Right ventricle myocardium superior (tissue), 1 donor: Measurements from ENCODE around the gene CIT. TPM values are rescaled to one million over a fixed set of nuclear protein-coding genes. Genes with fewer than 3 reads are reported as not detected.
A peak's percentile ranks its signal among the peaks of the same experiment; 100 is the strongest.

Source experiments
- ATAC-seq: fragments of 200-7000 bp; cut with Tn5 transposase; one replicate; pipeline ENCODE4 v1.9.1; 2020; ENCODE audit warnings: mild to moderate bottlenecking; ENCODE audit not compliant: poor library complexity
- DNase-seq: peaks from one replicate; pipeline ENCODE4 v3.0.0-alpha.2; 2020
- intact Hi-C: fragments of 100-400 bp; cut with DNase I; formaldehyde crosslinking; loops from one replicate; pipeline ENCODE4 v1.11.2; 2022
- total RNA-seq: library from RNA; stranded (reverse); fragmentation: NEBNext Ultra II Directional; extraction: Animal tissue kit (Norgen Biotek cat#: 25700); gene quantifications from one replicate; pipeline ENCODE4 v1.2.1, GENCODE V29; 2021
- donor health status: DM: no; HTN: yes; CAD: no; lungs with severe emphysema.

The CIT gene
- total RNA-seq, 1 donor from 2014 or later: 2.6 TPM

DNA sequence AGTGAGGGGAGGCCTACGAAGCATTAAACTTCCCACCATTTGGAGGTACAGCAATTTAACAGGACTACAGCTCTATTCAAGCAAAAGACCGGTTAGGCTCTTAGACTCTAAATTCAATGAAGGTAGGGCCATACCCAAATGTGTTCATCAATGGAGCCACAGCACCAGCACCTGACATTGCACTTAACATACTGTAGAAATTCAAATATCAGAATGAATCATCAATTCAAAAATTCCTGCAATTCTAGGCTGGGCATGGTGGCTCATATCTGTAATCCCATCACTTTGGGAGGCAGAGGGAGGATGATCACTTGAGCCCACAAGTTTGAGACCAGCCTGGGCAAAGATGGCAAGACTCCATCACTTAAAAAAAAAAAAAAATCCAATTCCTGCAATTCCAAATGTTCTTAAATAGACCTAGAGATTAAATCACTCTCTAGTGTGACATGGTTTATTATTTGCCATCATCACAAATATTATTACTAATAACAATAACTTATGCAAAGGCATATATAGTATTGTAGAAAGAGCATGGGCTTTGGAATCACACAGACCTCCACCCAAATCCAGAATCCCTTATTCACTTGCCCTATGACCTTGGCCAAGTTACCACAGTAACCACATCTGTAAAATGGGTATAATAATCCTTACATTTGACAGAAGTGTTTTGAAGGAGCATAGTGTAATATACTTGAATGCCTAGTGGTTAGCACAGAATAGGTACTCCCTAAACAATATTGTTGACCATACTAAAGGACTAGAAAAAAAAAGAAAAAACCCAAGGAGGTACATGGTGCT is 59.4 kb downstream of the CIT start:
- ATAC-seq: no peak
- no peak for DNase-seq
- intact Hi-C loops: no loop called here

DNA sequence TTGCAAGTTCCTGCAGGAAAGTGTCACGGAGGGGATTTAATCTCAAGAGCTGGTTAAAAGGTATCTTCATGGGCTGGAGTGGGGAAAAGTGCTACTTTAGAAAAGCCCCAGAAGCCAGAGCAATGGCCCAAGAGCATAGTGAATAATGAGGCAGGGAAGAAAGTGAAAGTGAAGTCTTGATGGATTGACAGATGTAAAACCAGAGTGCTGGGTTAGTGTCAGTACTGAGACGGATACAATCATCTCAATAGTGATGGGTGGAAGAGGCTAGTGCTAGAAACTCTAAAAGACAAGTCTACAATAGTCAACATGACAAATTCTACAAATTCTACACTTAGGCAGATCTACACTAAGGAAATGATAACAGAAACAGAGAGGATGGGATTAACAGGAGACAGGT is 68.1 kb downstream of the CIT start:
- intact Hi-C loops: no loop called here
- ATAC-seq (no peak), DNase-seq (no peak)

DNA sequence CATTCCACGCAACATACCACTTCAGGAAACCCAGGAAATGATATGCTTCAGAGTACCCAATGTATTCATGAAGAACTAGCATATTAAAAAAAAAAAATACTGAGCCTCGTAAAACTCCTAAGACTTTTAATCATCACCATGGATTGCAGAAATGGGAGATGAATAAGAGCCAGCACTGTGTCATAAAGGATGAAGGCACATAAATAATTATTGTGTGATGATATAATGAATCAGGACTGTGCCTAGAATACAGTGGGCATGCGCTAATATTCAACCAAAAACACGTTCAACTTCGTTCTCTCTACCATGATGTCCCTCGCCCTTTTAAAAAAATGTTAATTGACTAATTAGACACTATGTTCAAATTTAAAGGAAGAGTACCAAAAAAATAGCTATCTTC is 68.7 kb downstream of the CIT start:
- no peak for ATAC-seq
- intact Hi-C loops: no loop called here
- DNase-seq: no peak

DNA sequence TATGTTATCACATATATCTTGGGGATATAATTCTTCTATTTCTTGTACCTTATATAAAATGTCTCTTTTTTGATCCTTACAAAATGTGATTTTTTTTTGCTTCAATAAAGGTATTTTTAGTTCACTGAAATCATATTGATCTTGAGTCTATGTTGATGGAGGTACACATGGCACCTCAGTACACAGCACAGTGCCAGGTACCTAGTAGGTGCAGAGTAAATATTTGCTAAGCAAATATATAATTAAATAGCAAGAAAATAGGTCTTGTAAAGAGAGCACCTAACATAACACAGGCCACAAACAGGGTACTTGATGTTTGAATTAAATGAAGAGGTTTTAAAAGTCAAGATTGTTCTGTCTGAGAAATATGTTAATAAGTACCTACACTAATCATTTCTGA is 69.7 kb downstream of the CIT start:
- ATAC-seq: no peak
- intact Hi-C loops: no loop called here
- no peak for DNase-seq

DNA sequence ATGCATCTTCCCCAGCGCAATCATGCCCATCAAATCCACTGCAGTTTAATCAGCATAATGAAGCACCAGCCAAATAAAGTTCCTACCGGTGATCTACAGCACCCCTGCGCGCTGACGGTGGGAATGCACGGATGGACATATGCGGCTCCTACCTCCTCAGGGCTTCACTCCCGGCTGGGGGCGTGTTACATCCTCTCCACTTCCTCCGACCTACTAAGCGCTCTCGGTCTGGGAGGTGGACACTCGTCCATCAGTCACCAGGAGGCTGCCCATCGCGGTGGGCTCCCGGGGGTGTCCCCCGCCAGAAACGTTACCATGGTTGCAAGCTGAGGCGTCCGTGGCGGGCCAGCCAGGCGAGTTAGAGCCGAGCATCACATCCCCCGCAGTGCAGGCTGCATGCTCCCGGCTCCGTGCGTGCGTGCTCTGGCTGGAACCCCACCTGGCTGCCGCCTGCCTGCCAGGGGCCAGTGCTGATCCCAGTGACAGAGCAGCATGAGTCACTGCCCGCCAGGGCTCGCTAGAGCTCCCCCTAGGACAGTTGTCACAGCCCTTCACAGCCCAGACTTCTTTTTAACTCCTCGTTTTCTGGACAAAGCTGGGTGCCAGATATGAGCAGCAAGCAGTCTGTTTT is 73.0 kb downstream of the CIT start:
- intact Hi-C loops: no loop called here
- DNase-seq: peak; percentile 59
- peak; percentile 92 for ATAC-seq

DNA sequence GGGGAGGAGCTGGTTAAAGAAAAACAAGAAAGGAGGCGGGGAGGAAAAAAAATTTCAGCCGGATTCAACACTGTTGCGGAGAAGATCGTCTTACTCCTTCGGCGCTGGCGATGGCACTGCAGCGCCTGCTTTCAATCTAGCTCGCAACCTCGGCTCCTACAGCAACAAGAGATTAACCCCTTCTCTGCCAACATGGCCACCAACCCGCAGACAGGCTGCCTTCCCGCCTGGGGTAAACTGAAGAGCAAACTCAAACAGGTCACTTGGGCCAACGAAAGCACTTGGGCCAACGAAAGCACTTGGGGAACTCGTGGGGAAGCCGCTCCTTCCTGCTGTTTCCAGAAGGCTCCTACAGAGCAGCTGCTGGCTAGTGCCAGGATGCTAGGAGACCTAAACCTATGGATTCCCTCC is 73.7 kb downstream of the CIT start:
- ATAC-seq: peak; percentile 69
- DNase-seq: peak; percentile 54
- intact Hi-C loops: no loop called here

DNA sequence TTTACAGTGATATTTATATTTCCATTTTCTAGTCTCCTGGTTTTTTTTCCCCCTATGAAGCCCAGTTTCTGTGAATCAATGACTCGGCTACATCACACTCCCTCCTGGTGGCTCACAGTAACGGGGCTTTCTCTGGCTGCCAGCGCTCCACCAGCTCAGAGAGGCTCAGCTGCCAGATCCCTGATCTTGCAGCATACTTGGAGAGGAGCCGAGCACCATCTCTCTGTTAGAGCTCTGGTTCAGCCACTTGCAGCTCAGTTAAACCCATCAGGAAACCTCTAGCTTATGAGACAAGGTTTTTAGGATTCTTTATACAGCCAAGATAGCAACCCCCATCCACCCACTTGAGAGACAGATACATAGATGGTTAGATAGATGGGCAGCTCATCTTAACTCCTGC is 74.6 kb downstream of the CIT start:
- intact Hi-C loops: no loop called here
- ATAC-seq (peak; percentile 78), DNase-seq (peak; percentile 60)

DNA sequence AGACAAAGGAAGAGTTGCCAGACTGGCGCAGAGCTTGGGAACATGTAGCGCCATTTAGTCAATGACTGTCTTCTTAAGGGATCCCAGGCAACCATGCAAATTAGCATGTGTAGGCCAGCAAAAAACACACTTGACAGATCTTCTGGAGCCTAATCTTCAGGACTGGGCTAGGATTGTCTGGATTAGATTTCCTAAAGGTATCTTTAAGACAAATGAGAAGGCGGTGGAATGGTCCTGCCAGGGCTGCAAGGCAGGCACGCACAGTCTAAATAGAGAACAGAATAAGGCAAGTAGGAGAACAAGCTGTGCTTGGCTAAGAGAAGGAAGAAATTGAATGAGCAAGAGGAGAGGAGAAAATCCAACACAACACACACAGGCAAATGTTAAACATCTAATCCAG is 80.0 kb downstream of the CIT start:
- intact Hi-C loops: no loop called here
- DNase-seq (no peak), ATAC-seq (no peak)

DNA sequence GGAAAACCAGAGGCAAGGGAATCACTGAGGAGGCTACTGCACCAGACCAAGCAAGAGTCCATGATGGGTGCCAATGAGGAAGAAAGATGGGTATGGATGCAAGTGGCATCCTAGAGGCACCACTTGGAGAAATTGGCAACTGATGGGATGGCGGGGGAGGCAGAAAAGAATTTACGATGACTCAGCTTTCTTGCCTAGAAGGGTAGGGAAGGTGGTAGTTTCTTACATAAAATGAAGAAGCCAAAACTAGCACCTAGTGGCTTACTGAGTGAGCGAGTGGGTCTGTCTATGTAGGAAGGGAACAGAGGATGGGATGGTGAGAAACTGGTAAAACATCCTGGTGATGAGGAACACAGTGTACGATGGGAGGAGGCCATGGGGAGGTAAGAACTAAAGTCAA is 80.8 kb downstream of the CIT start:
- ATAC-seq: no peak
- intact Hi-C loops: no loop called here
- no peak for DNase-seq

DNA sequence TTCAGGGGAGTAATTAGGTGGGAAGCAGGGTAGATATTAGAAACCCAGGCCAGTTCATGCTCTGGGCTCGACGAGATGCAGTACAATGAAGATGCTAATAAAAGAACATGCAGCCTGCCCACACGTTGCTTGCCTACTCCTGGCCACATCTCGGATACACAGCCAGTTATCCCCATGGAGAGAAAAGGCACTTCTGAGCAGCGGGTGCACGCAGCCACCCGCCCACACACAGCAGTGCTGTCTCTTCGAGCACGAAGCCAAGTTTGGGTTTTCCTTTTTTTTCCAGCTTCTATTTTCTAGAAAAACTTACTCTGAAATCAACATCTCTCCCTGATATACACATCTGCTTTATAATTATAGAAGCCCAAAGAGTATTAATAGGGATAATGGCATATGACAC is 85.7 kb downstream of the CIT start:
- no peak for DNase-seq
- intact Hi-C loops: no loop called here
- ATAC-seq: no peak

DNA sequence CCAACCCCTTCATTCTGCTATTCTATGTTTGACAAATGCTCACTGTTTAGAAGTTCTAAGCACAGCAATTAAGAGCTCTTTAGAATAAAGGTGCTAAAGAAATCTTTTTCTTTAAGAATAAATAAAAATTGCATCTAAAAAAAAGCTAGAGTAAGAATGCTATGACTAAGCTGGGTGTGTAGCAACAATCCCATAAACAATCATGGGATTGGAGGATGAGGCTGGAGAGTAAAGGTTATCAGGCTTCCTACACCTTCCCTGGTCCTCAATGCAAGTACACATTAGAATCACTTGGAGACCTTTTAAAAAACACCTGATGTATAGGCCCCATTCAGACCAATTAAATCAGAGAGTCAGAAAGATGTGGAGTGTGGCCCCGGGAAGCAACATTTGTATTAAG is 88.3 kb downstream of the CIT start:
- intact Hi-C loops: loop anchor here (10.0 kb wide), 1 partner anchor 124 kb away; the partner anchor contains the start of gene PRKAB1
- no peak for ATAC-seq
- no peak for DNase-seq

DNA sequence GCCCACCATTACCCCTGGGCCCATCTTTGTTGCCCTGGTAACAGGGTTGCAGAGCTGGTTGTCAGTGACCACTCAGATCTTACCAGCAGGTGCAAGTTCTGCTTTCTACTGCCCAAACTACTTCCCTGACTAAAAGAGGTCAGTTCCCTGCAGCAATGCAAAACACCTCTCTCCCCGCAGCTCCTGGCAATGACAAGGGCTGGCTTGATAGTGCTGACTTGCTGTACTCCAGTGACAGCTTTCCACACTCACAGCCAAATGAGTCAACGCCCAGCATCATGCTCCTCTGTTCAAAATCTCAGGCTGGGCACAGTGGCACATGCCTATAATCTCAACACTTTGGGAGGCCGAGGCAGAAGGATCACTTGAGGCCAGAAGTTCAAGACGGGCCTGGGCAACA is 90.6 kb downstream of the CIT start:
- intact Hi-C loops: loop anchor here (10.0 kb wide), 1 partner anchor 122 kb away; the partner anchor contains the start of gene PRKAB1
- DNase-seq (no peak), ATAC-seq (peak; percentile 73)

DNA sequence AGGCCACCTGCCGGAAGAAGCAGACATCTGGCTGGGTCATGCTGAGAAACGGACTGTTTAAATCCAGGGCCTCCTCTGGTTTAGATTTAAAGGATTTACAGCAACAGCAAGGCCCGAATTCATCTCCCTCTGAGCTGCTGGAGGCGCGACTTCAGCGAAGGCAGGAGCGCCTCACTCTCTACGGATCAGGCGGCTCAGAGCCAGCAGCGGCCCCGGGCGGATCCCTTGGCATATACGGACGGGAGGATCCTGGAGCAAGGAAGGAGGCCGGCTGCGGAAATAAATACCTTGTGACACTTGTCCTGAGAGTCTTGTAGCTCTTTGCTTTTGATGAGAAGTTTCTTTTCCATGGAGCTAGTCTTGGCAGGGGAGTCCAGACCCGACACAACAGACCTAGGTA is 92.4 kb downstream of the CIT start:
- intact Hi-C loops: loop anchor here (10.0 kb wide), 1 partner anchor 120 kb away; the partner anchor contains the start of gene PRKAB1

DNA sequence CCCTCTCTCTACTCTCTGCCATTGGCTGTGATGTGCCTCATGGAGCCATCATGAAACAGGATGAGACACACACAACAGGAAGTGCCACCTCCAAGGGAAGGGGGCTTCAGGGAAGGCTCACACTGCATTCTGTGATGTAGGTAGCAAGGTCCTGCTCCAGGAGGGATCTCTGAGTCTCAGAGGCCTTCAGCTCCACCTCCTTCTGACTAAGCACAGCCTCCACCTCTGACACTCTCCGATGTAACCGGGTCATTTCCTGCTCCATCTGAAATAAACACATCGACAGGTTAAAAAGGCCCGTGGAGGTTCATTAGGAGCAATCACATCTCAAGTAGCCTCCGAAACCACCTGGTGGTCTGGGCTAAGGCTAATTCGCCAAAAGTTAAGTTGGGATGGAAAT is 93.3 kb downstream of the CIT start:
- DNase-seq: no peak
- ATAC-seq: no peak
- intact Hi-C loops: loop anchor here (10.0 kb wide), 1 partner anchor 119 kb away; the partner anchor contains the start of gene PRKAB1

More for the DNA sequence above, 92.4 kb downstream of the CIT start:
- ATAC-seq (no peak), DNase-seq (no peak)

DNA sequence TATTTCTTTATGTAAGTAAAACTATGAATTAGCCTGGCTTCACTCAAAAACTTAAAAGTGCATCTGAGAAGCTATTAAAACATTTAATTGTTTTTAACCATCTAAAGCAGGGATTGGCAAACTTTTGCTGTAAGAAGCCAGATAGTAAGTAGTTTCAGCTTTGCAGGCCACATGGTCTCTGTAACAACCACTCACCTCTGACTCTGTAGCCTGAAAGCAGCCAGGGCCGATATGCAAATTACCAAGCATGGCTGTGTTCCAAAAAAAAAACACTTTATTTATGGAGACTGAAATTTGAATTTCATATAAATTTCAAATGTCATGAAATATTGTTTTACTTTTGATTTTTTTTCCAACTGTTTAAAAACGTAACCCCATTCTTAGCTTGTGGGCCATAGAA is 95.3 kb downstream of the CIT start:
- DNase-seq (no peak), ATAC-seq (no peak)
- intact Hi-C loops: loop anchor here (10.0 kb wide), 1 partner anchor 117 kb away; the partner anchor contains the start of gene PRKAB1

DNA sequence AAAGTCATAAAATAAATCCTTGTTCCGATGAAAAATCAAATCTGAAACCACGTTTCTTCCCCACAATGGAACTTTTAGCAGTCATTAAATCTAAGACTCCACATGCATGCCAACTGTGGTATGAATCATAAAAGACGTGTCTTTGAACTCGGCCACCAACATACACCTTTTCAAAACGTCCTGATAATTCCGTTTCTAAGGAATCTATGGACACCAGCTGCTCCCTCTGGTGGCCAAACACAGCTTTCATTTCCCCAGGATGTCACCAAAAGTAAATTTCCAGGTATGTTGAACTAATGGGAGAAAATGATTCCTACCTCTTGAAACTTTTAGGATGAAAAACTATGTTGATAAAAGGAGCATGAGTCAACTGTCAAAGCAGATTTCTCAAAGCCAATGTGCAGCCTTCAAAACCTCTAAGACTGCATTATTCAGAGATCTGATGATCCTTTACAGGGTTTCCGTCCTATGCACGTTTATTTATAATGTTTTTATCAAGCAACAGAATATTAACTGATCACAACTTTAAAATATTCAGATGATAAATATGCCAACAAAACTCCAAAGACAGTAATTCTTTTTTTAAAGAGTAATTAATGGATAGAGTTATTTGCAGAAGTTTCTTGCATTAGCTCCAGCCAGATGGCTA is 96.2 kb downstream of the CIT start:
- no peak for ATAC-seq
- intact Hi-C loops: loop anchor here (10.0 kb wide), 1 partner anchor 116 kb away; the partner anchor contains the start of gene PRKAB1
- DNase-seq: no peak

DNA sequence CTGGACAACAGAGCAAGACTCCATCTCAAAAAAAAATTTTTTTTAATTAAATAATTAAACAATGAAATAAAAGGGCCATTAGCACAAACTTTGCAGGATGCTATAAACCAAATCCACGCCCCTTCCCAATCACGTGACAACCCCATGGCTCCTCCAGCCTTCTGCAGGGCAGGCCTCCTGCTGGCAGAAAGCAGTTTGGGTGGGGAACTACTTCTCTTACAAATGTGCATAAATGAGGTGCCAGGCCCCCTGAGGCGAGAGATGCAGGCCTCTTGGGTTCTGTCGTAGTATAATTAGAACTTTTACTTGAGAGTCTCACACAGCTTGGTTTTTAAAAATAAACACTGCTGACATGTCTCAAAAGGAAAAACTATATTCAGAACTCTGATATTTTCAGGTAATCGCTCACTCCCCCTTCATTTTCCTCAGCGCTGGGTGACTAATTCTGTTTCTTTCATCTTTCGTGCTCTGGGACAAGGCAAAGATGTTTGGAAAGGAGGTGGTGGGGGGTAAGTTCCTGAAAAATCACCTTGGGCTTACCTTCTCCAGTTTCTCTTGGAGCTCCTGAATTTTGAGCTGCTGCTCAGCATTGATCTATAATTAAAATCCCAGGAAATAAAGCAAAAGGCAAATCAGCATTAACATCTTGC is 101.7 kb downstream of the CIT start:
- ATAC-seq: no peak
- no peak for DNase-seq
- intact Hi-C loops: no loop called here

DNA sequence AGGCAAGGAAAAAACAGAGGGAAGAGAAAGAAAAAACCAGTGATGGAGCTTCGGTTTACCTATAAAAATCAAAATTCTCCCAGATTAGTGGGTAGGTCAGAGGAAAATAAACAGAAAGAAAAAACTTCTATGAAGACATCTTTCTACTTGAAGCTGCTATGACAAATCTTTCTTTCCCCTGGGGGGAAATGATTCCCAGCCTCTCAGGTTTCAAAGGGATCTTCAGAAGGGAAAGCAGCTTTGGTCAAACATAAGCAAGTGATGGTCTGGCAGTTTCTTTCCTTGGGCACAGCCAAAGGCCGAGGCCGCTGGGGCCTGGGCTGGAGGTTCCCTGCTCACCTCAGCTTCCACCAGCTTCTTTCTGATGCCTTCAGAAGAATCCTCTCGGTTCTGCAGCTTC is 104.7 kb downstream of the CIT start:
- DNase-seq (no peak), ATAC-seq (no peak)
- intact Hi-C loops: no loop called here

DNA sequence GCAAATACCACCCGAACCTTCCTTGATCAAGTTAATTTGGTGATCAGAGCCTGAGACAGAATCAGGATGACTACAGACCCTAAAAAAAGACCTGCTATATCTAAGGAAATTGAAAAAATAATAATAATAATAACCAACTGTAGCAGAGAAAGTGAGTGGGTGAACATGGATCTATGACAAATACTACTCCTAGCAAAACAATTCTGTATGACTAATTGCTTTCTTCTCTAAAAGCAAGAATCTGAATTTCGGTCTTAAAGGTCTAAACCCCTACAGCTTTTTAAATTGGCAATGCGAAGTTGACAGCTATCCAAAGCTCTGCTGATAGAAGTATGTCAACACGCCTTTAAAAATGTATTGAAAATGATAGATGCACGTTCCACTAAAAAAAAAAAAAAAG is 107.0 kb downstream of the CIT start:
- DNase-seq (no peak), ATAC-seq (no peak)
- intact Hi-C loops: no loop called here
